Measurements from ENCODE around the gene GPX6.
"Not testable (repeated sequence)": the region's sequence is repeated elsewhere in the genome, so short reads cannot be mapped to it uniquely, and the experiment has no call there.

GPX6 gene, protein sequence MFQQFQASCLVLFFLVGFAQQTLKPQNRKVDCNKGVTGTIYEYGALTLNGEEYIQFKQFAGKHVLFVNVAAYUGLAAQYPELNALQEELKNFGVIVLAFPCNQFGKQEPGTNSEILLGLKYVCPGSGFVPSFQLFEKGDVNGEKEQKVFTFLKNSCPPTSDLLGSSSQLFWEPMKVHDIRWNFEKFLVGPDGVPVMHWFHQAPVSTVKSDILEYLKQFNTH

DNA sequence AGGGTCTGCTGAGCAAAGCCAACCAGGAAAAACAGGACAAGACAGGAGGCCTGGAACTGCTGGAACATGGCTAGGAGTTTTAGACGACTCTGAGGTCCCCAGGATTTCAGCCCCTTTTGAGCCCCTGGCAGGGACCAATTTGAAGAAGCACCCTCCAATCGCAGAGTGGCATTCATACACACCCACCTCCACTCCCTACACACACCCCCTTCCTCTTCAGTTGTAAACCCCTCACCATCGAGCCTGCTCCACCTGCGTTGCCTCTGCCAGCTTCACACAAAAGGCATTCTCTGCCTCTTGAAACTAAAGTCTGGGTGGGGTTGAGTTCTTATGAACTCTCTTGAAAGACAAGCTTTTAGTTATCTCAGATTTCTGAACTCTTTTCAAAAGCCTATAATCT lies at the start of gene GPX6:
TSS of gene GPX6 (minus strand) at position 118 of the 400 bp plus-strand sequence. CDS start at position 68, 50 bp downstream.
- no peak for DNase-seq

DNA sequence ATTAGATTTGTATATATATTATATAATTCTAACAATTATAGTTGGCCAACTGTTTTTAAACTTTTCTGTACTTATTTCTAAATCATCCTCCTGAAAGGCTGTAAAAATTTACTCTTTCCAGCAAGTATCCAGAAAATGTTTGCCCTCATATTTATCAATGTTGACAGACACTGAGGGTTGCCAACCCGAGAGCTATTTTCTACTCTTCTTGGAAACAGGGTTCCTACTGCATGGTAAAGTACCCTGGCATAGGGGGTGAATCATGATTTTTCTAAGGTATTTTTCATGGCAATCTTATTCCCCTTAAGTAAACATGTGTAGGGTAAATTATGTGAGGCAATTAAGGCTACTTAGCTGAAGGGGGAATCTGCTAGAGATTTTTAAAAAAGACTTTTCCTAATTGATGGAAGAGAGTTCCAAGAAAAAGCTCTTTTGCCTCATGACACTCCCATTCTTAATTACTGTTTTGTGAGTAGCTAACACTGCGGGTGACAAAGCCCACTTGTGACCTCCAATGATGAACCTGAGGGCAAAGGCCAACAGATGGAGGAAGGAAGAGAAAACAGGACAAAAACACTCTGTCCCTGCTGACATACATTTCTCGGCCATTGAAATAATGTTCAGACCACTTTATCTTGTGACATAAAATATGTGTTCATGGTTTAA lies 48.0 kb upstream of the GPX6 start:
- no peak for DNase-seq

DNA sequence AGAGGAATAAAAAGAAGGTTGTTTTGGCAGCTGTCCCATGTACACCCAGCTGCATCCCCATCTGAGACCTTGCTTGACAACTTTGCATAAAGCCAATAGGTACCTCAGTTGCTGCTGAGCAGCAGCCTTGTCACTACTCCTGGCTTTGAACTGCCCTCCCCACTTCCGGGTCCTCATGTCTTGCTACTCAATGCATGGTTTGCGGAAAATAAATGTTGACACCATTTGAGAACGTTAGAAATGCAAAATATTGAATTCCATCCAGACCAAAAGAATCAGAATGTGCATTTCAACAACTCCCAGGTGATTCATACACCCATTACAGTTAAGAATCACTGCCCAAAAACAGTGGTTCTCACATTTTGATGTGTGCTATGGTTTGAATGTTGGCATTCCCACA lies 43.0 kb upstream of the GPX6 start:
- DNase-seq = no peak

DNA sequence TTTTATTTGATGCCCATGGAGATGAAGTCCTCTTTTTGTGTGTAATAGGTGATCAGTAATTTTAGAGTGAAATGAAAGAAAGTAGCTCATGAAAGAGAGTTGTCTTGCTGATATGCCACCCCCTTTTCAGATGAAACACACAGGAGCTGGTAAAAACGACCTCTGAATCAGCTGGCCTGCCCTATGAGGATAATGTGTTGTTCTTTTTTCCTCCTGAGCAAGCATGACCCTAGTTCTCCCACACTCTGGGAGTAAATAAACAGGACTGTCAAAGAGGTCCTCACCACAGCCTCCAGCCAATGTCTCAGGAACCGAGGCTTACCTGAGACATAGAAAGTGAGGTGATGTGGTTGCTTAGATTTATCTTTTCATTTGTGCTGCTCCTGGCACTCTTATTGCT lies 39.5 kb upstream of the GPX6 start:
- DNase-seq = no peak

DNA sequence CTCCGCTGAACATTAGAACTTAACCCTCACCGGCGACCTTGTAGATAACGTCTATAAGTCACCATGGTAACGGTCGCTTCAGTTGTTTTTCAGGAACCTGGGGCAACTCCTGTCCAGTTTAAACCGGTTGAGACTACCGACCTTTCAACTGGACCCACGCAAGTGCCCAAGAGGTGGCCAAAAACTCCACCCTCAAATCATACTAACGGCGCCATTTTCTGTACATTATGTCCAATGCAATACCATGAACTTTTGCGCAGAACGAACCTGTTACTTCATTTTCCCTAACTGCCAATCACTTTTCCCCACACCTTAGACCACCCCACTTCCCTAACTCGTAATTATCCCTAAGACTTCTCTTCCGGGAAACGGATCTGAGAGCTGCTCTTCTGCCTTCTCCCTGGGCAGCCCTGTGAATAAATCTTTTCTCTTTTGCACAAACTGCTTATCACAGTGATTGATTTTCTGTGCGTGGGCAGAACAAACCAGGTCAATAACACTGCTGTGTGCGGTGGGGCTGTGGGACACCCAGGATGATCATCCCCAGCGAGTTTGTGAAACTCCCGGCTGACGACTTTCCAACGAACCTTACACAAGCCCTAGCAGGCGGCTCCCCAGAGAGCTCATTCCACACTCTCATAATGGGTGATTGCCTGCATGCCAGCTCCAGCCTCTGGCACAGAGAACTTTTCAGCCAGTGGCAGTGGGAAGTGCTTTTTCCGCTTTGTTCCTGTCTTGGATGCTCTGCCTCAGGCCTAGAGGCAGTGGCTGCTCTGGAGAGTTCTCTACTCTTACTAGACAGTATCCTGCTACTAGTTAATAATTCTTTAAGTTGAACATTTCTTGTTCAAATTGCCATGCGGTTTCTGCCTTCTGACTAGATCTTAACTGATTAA lies 38.6 kb upstream of the GPX6 start:
- DNase-seq = no peak

DNA sequence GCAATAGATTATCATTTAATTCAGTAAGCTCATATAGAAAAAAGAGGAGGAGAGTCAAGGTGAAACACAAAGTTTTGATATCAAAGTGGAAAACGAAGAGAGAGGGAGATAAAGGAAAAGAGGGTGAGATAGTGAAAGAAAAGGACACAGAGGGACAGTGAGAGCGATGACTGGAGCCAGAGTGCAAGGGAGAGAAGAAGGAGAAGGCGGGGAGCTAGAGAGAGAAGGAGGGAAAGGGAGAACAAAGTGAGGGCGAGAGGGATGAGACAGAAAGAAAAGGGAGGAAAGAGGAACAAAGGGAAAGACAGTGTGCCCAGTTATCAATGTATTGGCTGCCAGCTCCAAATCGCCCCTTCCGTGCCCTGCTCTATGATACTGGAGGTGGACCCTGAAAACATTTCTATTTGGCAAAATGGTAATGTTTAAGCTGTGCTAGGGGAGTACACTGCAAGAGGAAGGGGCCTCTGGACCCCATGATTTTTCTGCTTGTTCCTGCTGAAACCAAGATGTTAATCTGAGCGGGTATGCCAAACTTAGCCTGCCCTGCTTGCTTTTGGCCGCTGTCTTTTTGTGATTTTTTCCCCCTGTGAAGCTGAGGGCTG lies 37.9 kb upstream of the GPX6 start:
- no peak for DNase-seq

DNA sequence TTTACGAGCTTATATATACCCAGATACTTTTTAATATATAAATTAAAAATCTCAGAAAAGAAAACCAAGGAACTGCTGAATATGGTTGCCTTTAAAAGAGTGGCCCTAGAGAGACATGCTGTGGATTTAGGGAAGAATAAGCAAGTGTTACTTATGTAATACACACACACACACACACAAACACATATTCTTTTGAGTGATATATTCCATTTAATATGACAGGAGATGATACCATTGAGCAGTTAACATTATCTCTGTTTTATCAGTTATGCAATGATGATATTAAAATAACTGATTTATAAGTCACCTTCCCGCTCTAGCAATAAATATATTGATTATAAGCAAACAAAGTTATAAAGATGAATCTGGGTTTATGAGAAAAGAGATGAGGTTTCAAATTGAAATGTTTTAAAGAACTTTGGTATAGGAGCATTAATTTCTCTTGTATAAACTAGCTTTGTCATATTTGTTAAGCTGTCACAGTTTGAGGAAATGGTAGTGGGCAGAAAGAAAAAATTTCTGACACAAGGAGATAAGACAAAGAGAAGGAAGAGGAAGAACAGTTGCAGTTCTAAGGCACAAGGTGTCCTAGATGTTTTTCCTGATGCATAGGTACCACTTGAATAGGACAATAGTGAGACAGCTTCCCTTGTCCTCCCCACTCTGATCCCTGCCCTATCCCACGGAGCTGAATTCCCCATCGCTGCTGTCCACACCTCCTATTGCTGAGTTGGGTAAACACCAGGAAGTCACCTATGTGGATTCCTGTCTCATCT lies 36.5 kb upstream of the GPX6 start:
- DNase-seq = no peak

DNA sequence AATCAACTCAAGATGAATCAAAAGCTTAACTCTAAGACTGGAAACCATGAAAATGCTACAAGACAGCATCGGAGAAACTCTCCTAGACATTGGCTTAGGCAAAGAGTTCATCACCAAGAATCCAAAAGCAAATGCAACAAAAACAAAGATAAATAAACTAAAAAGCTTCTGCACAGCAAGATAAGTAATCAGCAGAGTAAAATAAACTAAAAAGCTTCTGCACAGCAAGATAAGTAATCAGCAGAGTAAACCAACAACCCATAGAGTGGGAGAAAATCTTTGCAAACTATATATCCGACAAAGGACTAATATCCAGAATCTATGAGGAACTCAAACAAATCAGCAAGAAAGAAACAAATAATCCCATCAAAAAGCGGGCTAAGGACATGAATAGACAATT lies 31.4 kb upstream of the GPX6 start:
- not testable (repeated sequence) for DNase-seq

DNA sequence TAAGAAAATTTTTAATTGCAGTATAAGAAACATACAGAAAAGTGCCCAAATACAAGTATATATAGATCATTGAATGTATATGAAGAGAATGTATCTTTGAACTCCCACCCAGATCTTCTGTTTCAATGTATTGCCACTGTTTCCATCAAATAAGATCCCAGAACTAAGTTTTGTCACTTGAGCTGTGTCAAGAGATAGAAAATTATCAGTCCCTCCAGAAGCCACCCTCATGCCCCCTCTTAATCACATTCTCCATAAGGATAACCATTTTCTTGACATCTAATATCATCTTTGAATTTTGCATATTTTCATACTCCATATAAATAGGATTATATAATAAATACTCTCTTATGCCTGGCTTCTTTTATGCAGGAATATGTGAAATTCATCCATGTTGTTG lies 30.4 kb upstream of the GPX6 start:
- no peak for DNase-seq

DNA sequence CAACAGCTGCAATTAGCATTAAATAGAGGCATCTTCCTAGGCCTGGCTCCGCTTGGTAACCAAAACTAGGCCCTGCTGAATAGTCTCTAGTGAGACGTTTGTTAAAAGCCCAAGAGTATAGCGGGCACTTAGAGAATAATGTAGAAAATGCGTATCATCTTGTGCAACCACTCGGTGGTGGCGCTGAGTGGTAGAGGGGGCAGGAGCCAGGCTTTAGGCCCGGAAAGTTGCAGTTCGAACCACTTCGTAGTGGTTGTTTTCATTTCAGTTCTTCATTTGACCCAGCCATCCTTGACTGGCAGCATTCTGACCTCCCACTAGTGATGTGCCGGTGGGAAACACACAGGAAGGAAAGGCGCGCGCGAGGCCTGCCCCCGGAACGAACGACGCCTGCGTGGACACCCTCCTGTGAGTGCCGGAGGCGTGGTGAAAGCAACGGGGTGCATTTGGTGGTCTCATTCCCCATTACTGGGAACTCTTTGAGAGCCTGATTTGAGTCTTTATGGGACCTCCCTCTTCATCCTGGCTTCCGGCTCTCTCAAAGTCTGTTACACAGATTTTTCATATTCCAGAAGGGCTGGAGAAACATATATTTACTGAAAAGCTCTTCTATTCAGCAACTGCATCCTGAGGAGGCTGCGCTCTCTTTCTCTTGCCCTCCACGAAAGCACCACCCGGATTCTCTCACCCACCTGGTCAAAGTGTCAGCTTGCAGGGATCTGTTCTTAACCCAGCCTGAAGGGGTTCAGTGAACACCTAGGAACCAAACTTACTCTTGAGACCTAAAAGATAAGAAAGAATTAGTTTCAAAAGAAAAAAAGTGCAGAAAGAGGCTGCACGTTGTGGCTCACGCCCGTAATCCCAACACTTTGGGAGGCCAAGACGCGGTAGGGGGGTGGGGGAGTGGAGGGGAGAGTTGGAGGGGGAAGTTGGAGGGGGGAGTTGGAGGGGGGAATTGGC lies 28.3 kb upstream of the GPX6 start:
- peak; percentile 66 for DNase-seq

DNA sequence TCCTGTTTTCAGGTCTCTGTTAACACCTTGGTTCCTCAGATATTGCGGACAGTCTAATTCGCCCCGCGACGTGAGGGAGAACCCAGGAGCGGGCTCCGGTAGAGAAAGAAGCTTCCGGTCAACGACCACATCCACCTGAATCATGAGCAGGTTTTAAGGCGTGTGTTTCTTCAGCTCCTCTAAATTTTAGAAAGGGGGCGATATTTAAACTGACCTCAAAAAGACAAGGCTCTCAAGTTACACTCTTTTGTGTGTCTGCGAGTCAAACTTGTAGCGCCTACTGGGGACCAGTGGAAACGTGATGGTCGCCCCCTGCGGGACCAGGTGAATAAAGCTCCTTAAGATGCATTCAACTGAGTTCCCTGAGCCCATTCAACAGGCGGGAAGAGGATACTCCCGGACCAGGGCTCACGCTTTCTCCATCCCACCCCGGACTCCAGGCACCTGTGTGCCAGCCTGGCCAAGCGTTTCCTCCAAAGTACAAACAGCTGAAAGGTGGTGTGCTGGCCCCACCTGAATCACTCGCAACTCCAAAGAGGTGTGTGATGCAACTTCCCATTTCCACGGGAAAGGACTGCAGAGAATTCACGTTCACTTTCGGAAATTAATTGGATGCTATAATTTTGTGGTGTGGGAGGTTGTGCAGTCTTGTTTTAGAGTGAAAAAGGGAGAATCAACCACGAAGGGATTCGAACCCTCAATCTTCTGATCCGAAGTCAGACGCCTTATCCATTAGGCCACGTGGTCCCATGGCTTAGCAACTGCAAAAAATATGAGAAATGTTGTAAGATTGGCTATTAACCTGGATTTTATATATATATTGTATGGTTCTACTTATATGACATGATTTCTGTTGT lies 27.1 kb upstream of the GPX6 start:
- peak; percentile 50 for DNase-seq

DNA sequence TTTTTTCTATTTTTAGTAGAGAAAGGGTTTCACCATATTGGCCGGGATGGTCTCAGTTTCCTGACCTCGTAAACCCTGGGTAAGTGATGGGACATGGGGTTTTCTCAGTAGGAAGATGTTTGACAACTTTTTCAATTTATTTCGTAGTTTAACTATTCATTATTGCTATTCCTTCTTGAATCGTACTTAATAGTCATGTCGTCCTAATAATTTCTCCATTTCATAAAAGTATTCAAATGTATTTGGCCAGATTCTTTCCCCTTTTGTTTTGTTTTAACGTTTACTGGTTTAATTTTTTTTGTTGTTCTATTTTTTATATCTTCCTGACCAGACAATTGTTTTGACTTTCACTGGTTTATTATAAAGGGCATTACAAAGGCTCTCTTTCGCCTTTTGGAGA lies 26.4 kb upstream of the GPX6 start:
- DNase-seq = no peak

DNA sequence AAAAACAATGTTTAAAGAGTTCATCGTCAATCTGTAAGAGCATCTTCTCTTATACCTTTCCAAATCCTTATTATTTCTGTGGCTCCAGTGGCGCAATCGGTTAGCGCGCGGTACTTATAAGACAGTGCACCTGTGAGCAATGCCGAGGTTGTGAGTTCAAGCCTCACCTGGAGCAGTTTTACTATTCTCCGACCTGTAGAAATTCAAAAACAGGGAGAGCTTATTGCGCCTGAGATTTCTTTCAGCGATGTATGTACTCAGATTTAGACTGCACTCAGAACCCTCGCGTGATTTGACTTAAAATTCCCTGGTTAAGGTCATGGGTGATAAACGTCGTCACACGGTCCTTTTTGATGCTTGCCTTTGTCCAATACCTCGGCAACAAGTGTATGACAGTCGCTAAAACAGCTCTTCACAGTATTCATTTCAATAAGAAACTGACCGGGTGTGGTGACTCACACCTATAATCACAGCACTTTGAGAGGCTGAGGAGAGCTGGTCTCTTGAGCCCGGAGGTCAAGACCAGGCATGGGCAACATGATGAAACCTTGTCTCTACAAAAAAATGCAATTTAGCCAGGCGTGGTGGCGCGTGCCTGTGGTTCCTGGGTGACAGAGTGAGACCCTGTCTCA lies 22.0 kb upstream of the GPX6 start:
- no peak for DNase-seq

DNA sequence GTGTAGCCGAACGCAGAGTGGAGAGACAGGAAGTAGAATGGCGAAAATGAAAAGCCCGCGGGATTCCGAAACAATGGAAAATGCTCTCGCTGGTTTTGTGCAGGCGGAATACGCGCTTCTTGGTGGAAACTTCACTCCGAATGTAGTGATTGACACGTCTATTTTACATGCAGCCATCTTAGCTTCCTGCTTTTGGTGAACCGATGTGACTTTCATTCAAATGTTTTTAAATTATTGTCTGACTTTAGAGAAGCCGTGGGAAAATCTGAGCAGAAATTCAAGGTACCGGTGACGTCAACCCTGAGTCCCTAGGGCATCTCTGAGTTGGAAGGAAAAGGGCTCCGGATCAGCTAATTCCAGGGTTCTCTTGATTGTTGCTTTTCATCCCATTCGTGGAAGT lies 21.5 kb upstream of the GPX6 start:
- no peak for DNase-seq

DNA sequence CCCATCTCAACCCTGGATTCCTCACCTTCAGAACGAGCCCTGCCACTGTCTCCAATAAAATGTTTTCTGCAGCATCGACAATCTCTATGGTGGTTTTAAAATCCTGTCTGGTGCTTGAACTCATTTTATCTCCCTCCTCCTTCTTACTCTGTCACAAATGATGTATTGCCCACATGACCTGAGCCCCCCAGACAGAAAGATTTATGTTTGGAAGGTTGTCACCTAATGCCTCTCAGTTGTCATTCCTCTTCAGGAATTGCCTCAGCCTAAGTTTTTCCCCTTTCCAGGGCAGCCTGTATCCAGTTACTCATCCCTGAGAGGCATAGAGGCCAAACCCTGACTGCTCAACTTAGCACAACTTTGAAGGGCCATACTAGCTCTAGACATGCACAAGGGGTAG lies 19.3 kb upstream of the GPX6 start:
- no peak for DNase-seq

DNA sequence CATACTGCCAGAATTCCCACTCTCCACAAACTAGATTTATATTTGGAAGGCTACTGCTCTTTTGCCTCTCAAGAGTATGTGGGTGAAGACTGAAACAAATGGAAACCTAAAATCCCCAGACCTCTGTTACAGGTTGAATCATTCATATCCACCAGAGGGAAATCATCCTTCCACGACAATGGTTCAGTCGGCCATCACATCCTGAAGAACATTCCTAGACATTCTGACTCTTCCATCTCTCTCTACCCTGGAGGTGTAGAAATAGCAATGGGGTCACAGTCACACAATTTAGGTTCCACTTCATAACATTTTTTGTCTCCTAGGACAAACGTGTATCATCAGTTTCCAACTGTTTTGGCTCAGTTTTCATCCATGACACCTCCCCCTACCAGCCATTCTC lies 18.7 kb upstream of the GPX6 start:
- DNase-seq = no peak

DNA sequence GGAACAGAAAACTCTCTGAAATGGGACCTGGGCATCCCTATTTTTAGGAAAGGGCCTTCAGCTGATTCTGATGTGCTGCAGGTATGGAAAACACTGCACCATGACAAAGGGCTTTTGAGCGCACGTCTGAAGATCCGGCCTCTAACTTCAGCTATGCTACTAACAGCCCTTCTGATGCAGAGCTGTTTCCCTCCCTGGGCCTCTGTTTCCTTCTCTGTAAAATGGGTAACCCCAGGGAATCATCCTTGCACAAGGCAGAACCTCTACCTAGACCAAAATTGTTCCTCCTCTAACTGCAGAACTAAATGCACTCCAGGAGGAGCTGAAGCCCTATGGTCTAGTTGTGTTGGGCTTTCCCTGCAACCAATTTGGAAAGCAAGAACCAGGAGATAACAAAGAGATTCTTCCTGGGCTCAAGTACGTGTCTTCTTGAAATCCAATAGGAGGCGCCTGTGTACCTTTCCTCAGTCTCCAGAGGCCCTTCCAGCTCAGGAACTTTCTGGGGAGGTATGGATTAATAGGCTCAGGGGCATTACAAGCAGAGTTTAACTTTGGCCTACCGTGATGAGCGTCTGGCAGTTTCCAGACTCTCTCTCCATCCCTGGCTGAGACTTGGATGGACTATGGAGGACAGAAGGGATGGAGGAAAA lies 16.0 kb upstream of the GPX6 start:
- DNase-seq = no peak

DNA sequence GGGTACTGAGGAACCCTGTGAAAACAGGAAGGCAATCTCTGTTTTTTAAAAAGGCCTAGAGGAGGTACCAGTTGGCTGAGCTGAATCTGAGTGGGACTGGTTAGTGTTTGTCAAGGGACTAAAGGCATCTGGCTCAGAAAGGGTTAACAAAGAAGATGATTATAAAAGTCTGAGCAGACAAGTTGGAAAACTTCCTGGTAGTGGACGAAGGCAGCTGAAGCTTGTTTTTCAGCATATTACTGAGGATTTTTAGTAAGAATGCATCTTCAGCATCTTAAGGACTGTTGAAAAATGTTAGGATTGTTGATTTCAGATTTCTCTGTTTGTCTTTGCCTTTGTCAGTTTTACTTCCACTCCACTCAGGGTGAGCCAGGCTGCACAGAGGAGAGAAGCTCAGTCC lies 15.2 kb upstream of the GPX6 start:
- no peak for DNase-seq

DNA sequence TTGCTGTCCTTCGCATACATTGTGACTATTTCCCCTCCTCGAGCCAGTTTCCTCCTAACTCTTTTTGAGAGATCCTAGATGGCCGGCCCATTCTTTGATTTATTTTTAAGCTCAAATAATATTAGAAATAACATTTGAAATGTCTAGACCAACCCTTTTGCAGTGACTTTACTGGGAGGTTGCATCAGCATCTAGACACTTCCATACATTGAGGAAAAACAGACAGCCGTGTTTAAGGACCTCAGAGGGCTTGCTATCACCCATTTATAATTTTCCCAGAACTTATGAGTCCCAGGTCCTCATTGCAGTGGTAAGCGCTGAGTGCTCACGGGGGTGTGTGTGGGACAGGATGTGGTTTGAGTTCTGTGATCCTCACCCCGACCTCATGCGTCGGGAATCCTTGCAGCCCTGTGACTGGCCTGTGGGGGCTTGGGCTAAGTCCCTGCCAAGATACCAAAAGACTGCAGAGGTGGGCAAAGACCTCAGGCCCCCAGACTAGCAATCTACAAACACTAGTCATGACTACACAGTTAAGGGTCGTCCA lies 10.0 kb upstream of the GPX6 start, which contains the start of gene GPX5:
TSS of gene GPX5 (plus strand) at position 386 of the 544 bp plus-strand sequence. CDS start at position 519, 133 bp downstream.
- DNase-seq = no peak
